Activated CD8-positive, alpha-beta memory T cell treated with anti-CD3 and anti-CD28 coated beads, Interleukin-2, amount 50 U/mL, for 24 hours (primary cell): ENCODE results near the gene TSPEAR.

Experiments
- DNase-seq: peaks from one replicate; pipeline ENCODE4 v3.0.0-alpha.2; 2020; ENCODE audit errors: extremely low read depth

Gene TSPEAR

DNA sequence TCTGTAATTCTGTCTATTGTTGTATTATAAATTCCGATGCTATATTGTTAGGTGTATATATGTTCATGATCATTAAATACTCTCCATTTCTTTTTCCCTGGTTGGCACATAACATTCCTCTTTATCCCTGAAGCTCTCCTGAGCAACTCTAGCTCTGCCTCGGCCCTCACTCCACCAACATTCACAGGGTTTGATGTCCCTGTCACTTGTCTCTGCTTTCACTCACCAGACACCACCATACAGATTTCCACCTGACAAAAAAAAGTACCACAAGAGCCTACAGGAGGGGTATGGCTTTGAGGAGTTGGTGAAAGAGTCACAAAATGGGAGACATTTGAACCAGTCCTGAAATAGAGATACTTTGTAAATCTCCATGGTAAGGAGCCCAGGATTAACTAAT, 8.8 kb upstream of the TSPEAR start:
- no peak for DNase-seq

DNA sequence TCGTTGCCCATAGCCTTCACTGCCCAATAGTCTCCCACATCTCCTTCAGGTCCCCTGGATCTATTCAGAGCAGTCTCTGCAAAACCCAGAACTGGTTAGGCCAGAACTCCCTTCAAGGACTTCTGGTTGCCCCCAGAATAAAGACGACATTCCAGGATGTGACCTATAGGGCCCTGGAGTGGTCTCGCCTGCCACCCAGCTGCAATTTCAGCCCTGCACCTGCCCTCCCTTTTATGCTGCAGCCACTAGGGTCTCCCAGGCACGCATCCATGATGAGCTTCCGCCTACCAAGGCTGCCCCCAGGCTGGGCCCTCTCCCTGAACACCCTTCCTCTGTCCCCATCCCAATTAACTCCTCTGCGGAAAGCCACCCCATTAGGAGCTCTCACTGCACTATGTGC, 7.2 kb upstream of the TSPEAR start:
- DNase-seq: no peak

DNA sequence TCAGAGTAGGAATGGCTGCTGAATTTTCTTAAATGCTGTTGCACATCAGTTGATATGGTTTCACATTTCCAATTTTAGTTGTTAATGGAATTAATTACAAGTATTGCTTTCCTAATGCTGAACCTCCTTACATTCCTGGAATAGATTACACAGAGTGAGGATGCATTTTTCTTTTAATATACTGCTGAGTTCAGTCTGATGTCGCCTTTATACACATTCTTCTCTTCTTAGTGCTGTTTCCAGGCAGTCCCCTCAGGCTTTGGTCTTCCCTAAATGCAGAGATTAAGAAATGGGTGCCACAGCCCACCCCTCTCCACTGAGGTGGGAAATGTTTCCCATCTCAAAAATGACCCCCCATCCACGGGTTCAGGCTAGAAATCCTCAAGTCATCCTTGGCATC, 6.7 kb upstream of the TSPEAR start:
- no peak for DNase-seq

DNA sequence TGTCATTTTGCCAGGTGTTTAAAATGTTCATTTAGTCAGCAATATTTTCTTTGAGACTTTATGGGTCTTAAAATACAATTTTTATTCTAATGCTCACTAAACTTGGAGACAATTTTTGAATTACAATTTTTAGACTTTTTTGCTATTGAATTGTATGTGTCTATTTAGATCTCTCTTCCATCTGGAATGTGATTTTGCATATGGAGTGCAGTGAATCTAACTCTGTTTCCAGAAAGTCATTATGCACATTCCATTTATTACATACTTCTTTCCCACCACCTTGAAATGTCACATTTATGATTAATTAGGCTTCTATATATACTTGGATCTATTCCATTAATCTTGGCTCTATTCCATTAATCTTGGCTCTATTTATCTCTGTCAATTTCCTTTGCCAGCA, 5.6 kb upstream of the TSPEAR start:
- DNase-seq: no peak

DNA sequence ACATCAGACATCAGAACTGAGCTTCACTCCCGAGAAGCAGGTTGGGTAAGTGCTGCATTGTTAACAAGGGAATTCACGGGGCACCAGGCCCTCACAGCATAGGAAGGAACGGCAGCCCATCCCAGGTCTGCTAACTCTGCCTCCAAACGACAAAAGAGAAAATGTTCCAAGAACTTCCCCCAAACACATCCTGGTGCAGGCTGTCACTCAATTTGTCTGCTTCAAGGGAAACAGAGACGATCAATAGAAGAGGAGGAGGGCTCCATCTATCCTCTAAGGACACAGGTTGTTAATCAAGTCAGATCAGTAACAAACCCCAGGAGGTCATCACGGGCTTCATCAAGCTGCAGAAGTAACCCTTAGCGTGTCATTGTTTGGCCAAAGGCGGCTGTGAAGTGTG, 3.5 kb upstream of the TSPEAR start:
- DNase-seq: no peak

DNA sequence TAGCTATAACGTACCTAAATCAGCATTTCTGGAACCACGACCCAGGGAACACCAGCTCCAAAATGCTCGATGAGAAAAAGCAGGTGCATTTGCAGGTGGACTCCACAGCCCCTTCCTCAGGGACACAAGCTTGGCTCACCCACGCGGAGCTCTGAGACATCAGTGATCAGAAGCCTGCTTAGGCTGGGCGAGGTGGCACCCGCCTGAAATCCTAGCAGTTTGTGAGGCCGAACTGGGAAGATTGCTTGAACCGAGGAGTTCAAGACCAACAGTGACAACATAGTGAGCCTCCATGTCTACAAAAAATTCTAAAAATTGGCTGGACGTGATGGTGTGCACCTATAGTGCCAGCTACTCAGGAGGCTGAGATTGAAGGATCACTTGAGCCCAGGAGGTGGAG, 2.5 kb upstream of the TSPEAR start:
- no peak for DNase-seq

DNA sequence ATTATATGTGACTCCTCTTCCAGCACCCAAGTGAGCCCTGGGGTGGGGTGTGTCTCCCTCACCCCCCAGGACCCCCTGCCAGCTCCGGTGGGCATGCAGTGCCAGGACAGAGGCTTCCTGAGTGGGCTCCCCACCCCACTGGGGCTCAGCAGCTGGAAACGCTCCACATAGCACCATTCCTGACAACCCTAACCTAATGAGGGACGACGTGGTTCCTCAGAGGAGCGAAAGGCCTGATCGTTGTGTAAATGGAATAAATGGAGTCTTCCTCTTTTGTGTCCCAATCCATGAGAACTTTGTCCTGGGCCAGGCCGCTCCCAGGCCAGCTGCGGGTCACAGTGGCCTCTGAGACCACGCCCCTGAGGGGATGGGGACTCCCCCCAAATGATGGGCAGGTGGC, 1.8 kb upstream of the TSPEAR start:
- no peak for DNase-seq

DNA sequence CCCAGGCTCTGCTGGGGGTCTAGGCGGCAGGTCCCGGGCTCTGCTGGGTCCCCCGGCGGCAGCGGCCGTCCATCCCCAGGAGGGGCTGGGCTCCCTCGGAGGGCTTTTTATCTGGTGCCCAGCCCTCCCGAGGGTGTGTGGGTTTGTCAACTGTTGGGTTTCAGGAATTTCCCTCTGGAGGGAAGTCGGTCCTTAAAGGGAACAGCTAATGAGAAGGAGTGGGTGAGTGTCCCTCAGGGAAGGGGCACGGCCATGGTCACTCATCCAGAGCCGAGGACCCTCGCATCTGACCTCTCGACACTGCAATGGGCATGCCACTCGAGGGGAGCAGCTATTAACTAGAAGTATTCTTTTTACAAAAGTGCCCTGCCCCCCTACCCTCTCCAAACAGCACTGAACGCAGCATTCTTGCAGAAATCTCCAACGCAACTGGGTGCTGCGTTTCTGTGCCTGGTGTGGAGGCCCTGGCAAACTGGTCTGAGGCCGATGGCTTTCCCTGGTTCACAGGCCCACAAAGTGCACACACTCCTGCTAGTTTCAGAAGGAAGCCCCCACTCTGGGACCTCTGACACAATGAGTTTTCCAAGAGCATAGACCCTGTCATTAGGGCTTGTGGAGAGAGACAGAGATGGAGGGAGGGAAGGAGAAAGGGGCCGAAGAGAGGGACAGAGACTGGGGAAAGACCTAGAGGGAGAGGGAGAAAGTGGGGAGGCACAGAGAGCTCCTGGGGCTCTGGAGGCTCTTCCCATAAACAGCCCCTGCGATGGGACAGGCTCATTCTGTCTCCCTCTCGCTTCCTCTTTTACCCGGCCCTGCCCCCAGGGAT, 1.0 kb upstream of the TSPEAR start:
- no peak for DNase-seq

DNA sequence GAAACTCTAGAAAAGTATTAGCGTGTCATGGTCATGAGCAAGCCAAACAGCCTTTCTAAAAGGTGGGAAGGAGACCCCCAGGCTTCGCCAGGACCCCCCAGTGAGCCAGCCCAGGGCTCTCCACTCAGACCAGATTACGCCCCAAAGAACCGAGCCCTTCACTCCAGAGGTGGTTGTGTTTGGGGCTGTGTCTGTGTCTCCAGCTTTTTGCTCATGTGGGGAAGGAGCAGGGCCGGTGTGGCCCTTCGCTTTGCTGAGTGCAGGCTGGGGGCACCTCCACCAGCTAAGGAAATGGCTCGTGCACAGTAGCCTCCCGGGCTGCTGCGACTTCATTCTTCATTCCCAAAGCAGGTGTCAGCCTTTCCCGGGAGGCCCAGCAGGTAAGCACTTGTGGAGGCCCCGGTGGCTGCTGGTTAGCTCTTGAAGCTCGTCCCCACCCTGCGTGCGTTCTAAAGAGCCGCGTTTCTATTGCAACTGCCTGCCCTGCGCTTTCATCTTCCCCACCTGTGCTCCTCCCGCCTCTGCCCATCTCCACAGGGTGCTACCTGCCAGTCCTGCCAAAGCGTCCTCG, 531 bp downstream of the TSPEAR start:
- DNase-seq: no peak

DNA sequence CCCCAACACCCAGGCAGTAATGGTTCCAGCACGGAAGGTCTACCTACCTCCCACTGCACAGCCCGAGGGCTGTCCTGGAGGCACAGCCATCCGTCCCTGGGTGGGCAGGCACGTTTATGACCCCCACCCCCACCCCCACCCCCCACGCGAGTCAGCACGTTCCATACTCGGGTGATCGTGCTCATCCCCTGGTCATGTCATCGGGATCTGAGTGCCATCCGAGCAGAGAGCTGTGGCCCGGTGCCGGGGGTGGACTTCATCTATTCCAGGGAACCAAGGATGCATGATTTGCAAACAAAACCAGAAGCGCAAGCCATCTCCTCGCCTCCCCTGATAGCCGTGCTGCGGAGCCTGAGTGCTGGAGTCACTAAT, 1.1 kb downstream of the TSPEAR start:
- no peak for DNase-seq

DNA sequence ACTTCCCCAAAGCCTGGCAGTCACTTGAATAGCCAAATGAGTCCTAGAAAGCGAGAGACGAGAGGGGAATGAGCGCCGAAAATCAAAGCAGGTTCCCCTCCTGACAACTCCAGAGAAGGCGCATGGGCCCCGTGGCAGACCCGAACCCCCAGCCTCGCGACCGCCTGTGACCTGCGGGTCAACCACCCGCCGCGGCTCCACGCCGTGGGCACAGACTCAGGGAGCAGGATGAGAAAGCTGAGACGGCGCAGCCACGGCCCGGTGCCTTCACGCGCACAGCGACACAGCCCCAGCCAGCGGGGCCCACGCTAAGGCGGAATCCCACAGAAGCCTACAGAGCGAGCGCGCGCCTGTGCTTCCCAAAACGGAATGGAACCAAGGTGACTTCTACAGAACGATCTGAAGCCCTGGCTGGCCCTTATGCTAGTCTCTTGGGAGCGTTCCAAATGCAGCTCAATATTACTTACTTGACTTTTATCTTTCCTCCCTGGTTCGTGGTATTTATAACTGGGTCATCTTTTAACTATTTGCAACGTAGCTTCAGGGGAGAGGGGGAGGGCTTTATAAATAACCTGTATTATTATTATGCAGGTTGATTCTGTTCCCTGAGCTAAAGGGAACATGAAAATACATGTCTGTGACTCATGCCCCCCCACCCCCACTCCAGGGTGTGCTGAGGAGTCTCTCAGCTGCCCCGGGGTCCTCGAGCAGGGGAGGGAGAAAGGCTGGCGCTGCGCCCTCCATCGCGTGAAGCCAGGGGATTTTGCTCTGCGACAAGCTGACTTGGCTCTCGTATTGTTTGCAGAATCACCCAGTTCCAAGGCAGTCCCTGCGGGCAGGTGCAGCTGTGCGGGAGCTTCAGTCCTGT, 1.7 kb downstream of the TSPEAR start:
- DNase-seq: no peak

DNA sequence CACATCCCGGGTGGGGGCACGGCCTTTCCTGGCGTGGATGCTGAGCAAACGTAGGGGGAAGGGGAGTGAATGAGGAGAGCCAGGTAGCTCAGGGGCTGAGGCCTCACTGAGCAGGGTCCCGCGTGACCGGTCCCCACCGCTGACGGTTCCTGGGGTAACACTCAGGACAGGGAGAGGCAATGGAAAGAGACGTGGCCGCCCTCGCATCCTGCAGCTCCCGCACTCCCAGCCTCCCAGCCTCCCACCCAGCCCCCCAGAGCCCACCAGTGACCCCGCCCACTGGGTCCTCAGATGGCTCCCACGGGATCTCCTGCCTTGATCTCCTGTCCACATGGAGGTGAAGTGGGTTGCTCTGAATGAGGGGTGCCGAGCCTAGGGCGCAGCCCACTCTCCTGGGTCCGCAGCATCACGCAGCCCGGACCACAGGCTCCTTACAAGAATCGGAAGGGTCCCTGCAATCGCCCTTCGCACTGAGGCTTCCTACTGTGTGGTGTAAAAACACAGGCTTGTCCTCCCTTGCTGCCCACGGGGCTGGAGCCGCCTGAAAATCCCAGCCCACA, 2.4 kb downstream of the TSPEAR start:
- no peak for DNase-seq

DNA sequence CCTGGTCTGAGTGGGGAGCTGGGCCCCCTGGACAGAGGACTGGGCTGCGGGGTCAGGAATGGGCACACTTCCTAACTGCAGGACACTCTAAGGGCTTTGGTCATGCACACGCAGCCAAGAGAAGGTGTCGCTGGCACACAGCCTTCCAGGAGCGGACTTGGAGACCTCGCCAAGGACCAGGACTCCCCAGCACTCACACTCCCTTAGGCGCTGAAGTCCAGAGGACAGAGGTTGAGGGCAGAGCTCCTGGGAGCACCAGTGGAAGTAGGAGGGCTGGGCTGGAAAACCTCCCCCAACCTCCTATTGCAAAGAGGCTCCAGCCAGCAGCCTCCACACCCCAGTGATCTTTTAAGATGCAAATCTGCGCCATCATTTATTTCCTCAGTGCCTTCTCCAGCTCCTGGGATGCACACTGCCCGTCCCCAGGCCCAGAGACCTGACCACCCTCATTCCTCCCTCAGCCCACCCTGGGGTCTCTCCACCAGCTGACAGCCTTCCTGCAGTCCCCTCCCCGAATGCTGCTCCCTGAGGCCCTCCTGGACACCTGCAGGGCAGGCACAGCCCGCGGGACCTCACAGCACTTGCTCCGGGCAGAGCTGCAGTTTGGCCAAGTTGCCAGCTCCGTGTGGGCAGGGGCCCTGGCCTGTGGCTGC, 3.0 kb downstream of the TSPEAR start:
- no peak for DNase-seq

DNA sequence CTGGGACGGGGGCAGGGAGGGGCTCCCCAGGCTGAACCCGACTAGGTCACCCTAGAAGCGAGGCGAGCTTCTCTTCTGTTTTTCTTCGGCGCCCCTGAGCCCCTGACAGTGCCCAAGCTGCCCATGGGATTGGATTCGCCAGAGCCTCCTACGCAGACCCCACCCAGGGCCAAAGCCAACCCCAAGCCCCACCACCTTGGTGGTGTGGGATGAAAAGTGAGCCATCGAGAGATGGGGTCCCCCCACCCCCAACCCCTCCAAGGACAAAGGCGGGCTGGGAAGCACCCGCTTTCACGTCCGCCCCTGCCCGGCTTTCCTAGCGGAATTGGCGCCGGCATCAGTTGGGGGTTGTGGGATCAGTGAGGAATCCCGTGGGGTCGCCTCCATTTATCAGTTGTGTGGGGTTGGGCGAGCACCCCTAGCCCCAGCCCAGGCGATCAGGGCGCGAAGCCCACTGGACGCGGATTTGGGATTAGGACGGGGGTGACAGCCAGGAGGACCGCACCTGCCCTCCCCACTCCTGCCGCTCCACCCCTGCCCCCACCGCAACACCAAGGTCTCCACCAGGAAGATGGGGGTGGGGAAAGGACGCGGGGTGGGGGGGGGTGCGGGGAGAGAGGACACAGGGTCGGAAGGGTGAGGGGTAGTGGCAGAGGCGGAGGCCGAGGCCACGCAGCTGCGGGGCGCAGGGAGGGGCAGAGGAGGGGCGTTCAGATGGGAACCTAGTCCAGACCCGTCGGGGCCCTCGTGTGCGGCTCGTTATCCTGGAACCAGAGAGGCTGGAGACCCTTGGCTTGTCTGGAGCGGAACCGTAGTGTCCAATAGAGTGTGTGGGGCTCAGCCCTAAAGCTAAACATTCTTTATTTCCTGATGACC, 4.4 kb downstream of the TSPEAR start:
- no peak for DNase-seq

DNA sequence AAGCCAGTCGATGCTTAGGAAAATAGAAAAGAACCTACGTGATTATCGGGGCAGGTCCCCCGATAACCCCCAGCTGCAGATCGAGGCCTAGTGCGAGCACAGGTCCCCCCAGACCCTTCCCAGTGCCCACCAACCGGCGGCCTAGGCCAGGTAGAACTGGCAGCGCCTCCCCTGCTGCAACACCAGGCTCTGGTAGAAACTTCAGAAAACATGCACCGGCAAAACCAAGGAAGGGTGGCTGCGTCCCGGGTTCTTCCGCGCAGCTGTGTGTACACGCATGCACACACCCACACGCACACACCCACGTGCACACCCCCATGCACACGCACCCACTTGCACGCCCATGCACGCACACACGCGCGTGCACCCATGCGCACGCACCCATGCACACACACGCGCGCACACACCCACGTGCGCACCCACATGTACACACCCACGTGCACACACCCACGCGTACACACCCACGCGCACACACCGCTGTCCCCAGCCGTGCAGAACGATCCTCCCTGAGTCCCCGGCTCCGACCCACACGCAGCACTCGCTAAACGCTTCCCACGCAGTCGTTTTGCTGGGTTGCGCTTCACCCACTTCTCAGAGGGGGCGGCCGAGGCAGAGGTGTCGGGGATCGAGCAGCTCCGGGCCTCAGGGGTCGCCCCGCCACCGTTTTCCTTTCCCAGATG, 5.2 kb downstream of the TSPEAR start:
- DNase-seq: no peak

DNA sequence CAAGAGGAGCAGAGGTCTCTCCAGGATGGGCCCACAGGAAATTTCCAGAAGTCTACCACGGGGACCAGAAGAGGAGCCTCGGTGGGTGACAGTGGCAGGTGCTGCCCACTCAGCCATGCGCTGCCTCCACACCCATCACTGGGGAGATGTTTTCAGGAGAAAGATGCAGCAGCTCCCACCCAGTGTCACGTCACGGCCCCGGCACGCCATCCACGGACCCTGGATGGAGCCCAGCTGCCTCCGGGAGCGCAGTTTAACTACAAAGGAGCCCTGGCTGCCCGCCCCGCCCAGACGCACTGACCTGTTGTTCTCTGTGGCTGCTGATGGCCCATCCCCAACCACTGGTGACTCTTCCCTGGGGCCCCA, 6.8 kb downstream of the TSPEAR start:
- no peak for DNase-seq

DNA sequence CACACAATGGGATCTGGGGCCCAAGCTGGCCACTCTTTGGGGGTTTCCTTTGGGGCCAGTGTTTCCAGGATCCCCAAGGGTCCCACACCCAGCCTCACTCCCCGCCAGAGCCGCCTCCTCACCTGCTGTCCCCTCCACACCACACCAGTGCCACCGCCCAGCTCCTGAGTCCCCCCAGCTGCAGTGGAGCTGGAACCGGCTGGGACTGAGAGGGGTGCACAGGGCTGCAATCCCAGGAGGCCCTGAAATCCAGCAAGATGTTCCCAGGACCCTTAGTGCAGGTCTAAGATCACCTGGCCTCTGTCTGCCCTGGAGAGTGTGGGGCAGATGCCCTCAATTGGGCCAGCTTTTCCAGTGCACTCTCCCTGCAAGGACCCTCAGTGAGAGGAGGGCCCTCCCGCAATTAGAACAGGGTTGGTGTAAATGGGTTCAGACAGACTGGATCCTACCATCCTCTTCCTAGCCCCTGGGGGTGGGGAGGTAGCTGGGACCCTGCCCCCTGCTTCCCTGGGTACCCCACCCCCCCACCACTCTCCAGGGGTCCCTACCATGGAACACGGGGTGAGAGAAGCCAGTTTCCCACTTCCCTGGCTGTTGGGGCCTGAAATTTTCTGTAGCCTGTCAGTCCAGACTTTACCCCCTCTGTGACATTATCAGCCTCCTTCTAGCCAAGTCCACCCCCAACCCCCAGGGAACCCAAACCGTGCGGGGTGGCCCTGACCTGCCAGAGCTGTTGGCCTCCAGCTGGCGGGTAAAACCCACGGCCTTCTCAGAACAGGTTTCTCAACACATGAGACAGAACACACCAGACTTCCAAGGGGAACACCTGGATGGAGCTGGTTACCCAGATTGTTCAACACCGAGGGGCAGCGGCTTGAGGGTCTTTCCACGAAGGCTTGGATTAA, 7.4 kb downstream of the TSPEAR start:
- no peak for DNase-seq

DNA sequence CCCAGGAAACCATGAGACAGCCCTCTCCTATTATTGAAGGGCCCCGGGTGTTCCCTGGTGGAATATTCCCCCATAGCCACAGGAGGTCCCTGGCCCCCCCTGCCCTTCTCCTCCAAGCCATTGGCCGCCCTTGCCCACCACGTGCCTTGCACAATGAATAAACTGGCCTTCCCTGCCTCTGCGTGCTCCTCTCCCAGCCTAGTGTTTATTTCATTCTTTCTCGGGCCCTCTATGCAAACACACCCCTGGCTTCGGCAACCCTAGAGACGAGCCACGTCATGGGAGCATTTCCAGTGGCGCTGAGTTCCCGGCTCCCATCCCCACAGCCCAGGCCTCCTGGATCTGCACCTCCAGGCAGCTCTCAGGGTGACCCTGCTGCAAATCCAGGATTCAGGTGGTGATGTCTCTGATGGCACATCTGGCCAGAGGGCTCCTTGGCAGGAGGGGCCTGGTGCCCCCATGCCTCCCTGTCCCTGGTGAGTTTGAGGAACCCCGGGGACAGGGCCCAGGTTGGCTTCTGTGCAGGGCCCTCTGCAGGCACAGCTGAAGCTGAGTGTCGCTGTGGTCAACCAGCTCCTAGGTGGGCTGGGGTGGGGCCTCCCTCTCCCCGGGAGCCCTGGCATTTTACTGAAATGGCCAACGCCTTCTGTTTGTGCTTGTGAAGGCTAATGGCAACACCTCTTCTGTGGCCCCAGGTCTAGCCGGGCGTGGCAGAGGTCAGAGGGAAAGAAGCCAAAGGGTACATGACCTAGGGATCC, 8.2 kb downstream of the TSPEAR start:
- DNase-seq: no peak
